DMS 273 (cell line): ENCODE results near the gene WFDC1.

Source experiments
- DNase-seq: peaks from one replicate; lab custom pipeline; 2025; ENCODE audit not compliant: unreplicated experiment; lab: John Stamatoyannopoulos, UW

Gene WFDC1

GRCh38 chr16:84272740-84273320 is 21.8 kb upstream of the WFDC1 start:
- DNase-seq: no peak

GRCh38 chr16:84274515-84274914 is 20.2 kb upstream of the WFDC1 start:
- no peak for DNase-seq

- no peak for DNase-seq
Observed at GRCh38 chr16:84275585-84276151, 19.0 kb upstream of the WFDC1 start.

- peak; percentile 85 for DNase-seq
Observed at GRCh38 chr16:84277244-84277823, 17.3 kb upstream of the WFDC1 start.

GRCh38 chr16:84278333-84278732 is 16.3 kb upstream of the WFDC1 start:
- DNase-seq: no peak

- DNase-seq: peak; percentile 10
Observed at GRCh38 chr16:84278968-84279367, 15.7 kb upstream of the WFDC1 start.

GRCh38 chr16:84279881-84280280 is 14.8 kb upstream of the WFDC1 start:
- DNase-seq: no peak

GRCh38 chr16:84281074-84281473 is 13.6 kb upstream of the WFDC1 start:
- peak; percentile 58 for DNase-seq

GRCh38 chr16:84282533-84282932 is 12.1 kb upstream of the WFDC1 start:
- DNase-seq: no peak

- DNase-seq: no peak
Observed at GRCh38 chr16:84283314-84284153, 11.1 kb upstream of the WFDC1 start.

- peak; percentile 28 for DNase-seq
Observed at GRCh38 chr16:84284154-84284722, 10.4 kb upstream of the WFDC1 start.

GRCh38 chr16:84286578-84287240 is 8.0 kb upstream of the WFDC1 start:
- DNase-seq: no peak

- no peak for DNase-seq
Observed at GRCh38 chr16:84288902-84289301, 5.8 kb upstream of the WFDC1 start.

- DNase-seq: no peak
Observed at GRCh38 chr16:84291226-84291625, 3.5 kb upstream of the WFDC1 start.

- DNase-seq: peak; percentile 74
Observed at GRCh38 chr16:84292011-84292410, 2.7 kb upstream of the WFDC1 start.

- no peak for DNase-seq
Observed at GRCh38 chr16:84293406-84293805, 1.3 kb upstream of the WFDC1 start.

GRCh38 chr16:84294117-84294516 is 561 bp upstream of the WFDC1 start:
- DNase-seq: no peak

- no peak for DNase-seq
Observed at GRCh38 chr16:84295203-84295860, 654 bp downstream of the WFDC1 start.

GRCh38 chr16:84298376-84298899 is 3.8 kb downstream of the WFDC1 start:
- no peak for DNase-seq

- DNase-seq: no peak
Observed at GRCh38 chr16:84299734-84300440, 5.2 kb downstream of the WFDC1 start.
